Middle frontal gyrus (tissue), 1 donor: Measurements from ENCODE around the gene HADHB.
"Not testable (repeated sequence)": the region's sequence is repeated elsewhere in the genome, so short reads cannot be mapped to it uniquely, and the experiment has no call there.

ENCODE experiments used
- DNase-seq: peaks from one replicate; pipeline ENCODE4 v3.0.0-alpha.2; 2015; ENCODE audit warnings: low spot score; ENCODE audit errors: extremely low spot score

HADHB gene

GRCh38 chr2:26292646-26293045 lies 47.9 kb downstream of the HADHB start:
- no peak for DNase-seq

GRCh38 chr2:26295511-26295910 lies 50.8 kb downstream of the HADHB start:
- DNase-seq: no peak

- no peak for DNase-seq
Measured at GRCh38 chr2:26297061-26297460, 52.3 kb downstream of the HADHB start.

- DNase-seq: no peak
Measured at GRCh38 chr2:26298286-26298637, 53.5 kb downstream of the HADHB start.

- DNase-seq: no peak
Measured at GRCh38 chr2:26298638-26299393, 54.1 kb downstream of the HADHB start.

- DNase-seq: no peak
Measured at GRCh38 chr2:26299471-26300101, 54.8 kb downstream of the HADHB start.

- no peak for DNase-seq
Measured at GRCh38 chr2:26300234-26300925, 55.6 kb downstream of the HADHB start.

GRCh38 chr2:26302846-26303245 lies 58.1 kb downstream of the HADHB start:
- no peak for DNase-seq

GRCh38 chr2:26305094-26305493 lies 60.4 kb downstream of the HADHB start:
- DNase-seq: not testable (repeated sequence)

GRCh38 chr2:26305540-26305939 lies 60.8 kb downstream of the HADHB start:
- no peak for DNase-seq

- DNase-seq: no peak
Measured at GRCh38 chr2:26309921-26310320, 65.2 kb downstream of the HADHB start.

- no peak for DNase-seq
Measured at GRCh38 chr2:26312471-26312870, 67.7 kb downstream of the HADHB start.

- DNase-seq: no peak
Measured at GRCh38 chr2:26313446-26313845, 68.7 kb downstream of the HADHB start.

GRCh38 chr2:26314243-26314642 lies 69.5 kb downstream of the HADHB start:
- DNase-seq: no peak

GRCh38 chr2:26316041-26316440 lies 71.3 kb downstream of the HADHB start:
- no peak for DNase-seq

GRCh38 chr2:26316845-26317244 lies 72.1 kb downstream of the HADHB start:
- DNase-seq: no peak

GRCh38 chr2:26317377-26318105 lies 72.8 kb downstream of the HADHB start:
- DNase-seq: no peak

- DNase-seq: no peak
Measured at GRCh38 chr2:26318950-26319349, 74.2 kb downstream of the HADHB start.

GRCh38 chr2:26324479-26324878 lies 79.7 kb downstream of the HADHB start:
- not testable (repeated sequence) for DNase-seq

GRCh38 chr2:26324903-26325302 lies 80.2 kb downstream of the HADHB start:
- DNase-seq: no peak

GRCh38 chr2:26325851-26326250 lies 81.1 kb downstream of the HADHB start:
- no peak for DNase-seq

- no peak for DNase-seq
Measured at GRCh38 chr2:26326514-26326913, 81.8 kb downstream of the HADHB start.
